ENCODE data around the gene C11orf58.

- TF ChIP-seq POLR2AphosphoS5 (IDR thresholded peaks at IDR 0.05; ENCODE audit: low read depth, low read length) (no peak), POLR2A (IDR thresholded peaks at IDR 0.05; ENCODE audit: low read depth, low read length) (no peak), TAF1 (IDR thresholded peaks at IDR 0.05; ENCODE audit: low read depth, low read length) (no peak), POU2F2 (IDR thresholded peaks at IDR 0.05; ENCODE audit: low read depth, low read length) (no peak), PAX5 (IDR thresholded peaks at IDR 0.05; ENCODE audit: insufficient read depth, low read length, severe bottlenecking) (no peak), SPI1 (IDR thresholded peaks at IDR 0.05; ENCODE audit: low read depth, low read length) (no peak)
These were observed 38.5 kb downstream of the C11orf58 start for GRCh38 chr11:16776711-16777612.
